GM18517 (cell line): ENCODE measurements around the gene MAF.

Experiments
- ATAC-seq: cut with Tn5 transposase; IDR thresholded peaks from one replicate; pipeline ENCODE4 v1.9.1; 2021; ENCODE audit warnings: mild to moderate bottlenecking, moderate library complexity; ENCODE audit not compliant: unreplicated experiment

The MAF gene

DNA sequence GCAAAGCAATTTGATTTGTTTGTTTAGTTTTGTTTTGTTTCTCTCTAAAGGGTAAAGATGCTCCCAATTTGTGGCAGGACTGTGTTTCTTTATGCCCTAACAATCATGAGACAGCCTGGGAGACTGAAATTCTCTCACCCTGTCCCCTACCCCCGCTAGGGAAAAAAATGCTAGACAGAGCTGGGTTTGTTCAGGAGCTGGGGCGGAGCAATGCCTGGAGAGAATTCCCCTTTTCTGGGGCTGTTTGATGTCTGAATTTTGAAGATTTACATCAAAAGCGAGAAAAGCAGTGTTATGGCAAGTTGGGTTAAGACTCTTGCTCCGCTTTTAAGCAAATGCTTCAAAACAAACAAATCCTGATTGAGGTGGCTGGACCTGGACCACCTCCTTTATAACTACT lies 8.4 kb downstream of the MAF start:
- no peak for ATAC-seq

DNA sequence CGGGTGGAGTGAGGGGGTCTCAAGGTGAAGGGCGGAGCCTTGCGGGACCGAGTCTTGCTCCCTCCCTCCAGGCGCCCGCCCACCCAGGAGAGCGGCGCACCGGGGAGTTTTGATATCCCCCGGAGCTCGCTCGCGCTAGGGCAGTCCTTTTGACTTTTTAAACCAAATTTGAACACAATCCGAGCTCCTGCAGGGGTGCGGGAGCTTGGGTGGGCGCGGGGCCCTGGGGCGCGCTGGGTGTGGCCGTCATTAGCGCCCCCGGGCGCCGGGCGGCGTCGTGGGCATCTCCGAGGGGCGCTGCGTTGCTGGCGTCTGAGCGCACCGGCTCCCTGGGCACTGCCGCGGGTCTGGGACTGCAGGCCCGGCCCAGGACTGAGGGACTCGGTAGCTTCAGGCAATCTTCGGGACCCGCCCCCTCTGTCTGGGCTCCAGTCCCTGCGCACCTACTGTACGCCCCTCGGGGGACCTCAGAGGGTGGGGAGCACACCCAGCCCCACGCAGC lies 10.9 kb downstream of the MAF start:
- no peak for ATAC-seq

DNA sequence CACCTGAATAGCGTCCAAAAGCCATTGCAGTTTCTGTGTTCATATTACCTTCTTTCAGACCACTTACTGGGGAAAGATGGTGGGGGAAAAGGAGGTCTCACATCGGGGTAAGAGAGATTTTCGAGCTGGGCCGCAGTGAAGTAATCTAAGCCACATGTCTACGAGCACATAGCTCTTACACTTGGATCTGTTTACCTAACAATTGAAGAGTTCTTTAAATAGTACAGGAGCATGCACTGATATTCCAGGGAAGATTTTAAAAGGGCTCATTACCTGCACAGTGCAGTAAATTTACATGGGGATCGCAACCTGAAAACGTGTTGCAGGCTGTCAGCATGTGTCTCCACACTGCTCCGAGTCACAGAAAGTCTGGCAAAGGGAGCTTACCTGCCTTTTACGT lies 12.6 kb downstream of the MAF start:
- no peak for ATAC-seq

DNA sequence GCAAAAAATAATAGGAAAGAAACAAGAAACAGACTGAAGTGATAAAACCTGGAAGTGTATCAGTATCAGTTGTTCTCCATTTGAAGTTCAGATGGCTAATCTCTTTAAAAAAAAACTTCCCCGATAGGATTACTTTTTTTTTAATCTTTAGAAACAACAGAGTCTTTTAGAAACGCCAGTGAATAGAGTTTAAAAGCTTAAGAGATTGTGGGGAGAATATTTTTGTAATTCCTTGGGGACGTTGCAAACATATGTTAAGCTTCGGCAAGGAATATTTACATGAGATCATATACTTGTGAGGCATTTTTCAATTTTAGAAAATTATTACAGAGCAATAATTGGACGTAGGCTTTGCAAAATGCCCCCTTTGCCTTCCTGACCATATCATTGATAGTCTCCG lies 13.2 kb downstream of the MAF start:
- ATAC-seq: no peak

DNA sequence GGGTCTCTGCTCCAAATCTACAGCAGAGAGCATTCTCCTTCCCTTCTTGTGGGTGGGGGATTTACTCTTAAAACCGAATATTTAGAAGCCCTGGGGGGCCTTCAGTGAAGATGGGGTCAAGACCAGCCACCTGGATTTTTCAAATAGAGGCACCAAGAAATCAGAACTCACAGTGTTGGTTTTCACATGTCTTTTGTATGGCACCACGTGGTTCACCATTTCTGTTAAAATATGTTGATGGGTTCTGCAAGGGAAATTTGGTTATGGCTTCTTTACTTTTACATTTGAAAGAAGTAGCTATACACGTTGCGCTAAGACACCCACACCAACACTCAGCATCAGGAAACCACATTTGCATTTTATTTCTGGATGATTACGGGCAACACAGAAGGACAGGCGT lies 17.7 kb downstream of the MAF start:
- ATAC-seq: no peak

DNA sequence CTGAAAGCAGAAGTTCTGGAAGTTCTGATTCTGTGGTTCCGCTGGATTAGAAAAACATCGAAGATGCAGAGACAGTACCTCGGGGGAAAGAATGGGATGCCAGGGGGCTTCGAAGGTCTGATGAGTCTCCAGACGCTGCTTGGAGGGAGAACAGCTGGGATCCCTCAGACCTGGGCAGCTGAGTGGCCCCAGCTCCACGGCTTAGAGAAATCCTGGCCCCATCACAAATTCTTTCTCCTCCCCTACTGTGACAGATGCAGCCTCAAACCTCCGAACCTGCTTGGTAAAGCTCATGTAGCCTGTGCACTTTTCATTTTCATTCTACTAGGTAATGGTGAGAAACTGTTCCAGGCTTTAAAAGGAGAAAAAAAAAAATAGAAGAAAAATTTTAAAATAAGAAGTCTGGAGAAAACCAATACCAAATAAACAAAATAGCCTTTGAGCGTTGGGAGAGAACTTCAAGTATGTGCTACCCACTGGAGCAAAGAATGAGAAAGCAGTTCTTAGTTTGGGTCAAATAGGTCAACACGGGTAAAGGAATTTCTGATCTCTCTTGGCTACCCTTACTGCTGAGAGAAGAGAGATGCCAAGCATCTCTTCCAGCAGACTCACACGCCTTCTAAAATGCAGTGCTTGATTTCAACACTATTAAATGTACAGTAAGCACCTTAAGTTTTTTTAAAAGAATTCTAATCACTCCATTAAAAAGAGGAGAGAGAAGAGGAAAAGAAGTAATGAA lies 19.9 kb downstream of the MAF start:
- ATAC-seq: no peak

DNA sequence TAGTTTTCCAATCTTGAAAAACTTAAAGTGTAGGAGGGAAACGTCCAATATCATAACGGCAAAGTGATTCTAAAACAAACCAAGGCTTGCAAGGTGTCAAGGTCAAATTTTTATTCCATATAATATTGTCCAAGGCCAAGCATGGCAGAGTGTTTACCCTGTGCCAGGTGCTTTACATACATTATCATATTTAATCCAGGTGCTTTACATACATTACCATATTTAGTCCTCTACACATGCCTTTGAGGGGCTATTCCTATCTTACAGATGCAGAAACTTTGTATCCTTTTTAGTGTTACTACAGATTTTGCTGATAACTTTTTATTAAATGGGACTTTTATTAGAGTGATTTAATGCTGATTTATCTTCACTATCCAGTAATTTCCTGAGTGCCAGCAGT lies 23.9 kb downstream of the MAF start:
- ATAC-seq: no peak

DNA sequence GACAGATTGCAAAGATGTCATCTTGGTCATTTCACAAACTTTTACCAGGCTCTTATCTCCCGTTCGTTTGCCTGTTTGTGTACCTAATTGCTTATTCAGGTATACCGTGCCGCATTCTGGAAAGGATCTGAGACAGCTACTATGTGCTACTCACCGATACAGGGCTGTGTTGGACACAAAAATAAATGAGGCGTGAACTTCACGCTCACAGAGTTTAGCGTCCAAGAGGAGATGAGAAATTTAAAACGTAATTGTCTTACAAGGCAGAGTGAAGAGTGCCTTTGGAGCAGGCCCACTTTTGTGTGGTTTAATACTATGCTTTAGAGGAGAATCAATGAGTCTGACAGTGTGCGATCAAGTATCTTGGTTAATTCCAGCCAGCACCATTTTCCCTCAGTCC lies 26.7 kb downstream of the MAF start:
- ATAC-seq: no peak

DNA sequence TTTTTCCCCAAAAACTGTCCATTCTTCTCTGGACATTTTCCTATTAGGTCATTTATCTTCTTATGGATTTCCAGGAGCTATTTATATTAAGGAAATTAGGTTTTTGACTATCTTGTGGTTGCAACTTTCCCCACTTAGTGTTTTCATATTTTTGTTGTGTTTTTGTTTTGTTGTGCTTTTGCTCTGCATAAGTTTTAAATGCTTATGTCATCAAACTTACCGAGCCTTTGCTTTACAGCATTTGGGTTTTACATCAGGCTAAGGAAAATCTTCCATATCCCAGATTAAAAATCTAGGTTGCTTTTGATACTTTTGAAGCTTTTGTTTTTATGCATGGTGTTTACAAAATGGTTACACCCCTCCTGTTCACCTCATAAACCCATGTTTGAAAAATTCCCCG lies 27.5 kb downstream of the MAF start:
- ATAC-seq: no peak

DNA sequence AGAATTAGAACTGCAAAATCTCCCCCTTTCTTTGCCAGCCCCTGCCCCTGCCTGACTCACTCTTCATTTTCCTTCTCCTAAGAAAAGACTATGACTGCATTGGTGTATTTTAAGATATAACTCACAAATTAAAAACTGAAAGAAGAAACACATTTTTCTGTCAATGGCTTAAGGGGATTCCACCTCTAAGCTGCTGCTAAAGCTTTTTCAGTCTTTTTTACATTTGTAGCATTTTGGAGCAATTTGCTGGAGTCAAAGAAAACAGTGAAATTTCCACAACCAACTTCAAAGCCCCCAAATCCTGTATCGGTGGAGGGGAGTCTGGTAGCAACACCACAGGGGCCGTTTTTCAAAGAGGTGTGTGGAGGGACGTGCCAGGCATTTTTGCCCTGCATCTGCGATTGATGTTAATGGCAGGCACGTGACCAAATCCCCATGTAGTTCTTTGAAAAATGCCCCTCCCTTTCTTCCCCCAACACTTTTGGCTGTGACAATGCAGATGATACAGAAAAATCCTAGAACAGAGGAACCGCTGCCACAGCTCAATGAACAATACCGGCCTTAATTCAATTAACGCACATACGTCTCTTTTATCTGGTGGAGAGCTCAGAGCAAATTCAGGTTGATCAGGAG lies 28.5 kb downstream of the MAF start:
- no peak for ATAC-seq

DNA sequence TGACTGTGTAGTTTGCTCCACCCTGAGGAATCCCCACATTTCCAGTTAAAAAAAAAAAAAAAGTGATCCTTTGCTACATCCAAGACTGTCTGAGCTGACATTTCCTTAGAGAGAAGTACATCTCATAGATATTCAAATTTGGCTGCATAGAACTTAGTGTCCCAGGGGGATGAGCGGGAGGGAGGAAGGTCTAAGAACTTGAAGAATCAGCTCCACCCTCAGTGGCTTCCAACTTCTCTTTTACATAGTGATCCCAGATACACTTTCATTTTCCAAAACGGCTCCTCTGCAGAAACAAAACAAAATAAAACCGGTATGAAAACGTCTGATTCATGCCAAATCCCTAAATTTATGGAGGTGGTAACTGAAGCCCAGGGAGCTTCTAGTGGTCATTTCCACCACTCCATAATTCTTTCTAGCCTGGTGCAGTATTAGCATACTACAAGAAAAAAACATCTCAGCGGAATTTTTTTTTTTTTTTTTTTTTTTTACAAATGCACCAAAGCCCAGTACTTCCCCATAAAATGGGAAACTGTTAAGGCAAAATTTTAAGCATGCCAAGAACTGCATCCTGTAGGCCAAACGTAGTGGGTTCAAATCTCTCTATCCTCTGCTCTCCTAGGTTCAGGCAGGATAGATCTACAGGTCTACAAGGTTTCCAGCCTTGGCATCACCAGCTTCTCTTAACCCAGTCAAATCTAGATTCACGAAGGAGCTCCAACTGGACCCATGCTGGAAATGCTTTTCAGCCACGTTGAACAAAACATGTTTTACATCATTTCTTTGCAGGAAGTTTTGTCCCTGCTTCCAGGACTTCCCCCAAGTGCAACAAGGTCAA lies 29.3 kb downstream of the MAF start:
- ATAC-seq: no peak

DNA sequence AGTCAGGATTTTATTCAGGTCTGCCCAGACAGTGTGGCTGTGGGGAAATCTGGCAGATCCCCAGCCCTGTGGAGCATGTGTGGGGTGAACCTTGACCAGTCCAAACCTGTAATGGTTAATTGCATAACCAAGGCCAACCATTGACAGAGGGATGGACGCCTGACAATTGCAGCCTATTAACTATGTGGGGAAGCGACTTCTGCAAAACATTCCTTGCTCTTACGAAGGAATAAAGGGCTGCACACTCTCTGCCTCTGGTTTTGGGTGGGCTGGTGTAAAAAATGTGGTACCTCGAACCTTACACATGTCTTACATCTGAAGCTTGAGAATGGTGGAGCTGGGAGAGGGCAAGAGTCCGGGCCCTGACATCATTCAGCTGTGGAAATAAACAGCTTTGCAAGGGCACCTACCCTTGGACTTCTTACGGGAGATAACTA lies 35.8 kb downstream of the MAF start:
- no peak for ATAC-seq

DNA sequence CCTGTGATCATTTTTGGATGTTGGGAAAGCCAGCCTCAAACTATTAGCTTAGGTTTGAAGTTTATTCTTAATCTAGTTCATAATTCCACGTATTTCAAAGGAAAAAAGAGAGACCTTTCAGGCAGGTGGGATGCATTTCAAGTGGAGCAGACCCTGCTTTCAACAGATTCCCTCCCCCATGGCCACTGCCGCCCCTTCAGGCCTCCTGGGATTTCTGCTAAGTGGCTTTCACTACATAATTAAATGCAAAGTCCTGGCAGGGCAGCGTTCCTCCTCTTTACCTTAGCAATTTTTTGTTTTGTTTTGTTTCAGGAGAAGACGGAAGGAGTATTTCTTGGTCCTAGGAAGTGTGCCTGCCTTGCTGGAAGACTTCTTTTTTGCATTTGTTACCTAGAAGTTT lies 36.6 kb downstream of the MAF start:
- ATAC-seq: no peak

DNA sequence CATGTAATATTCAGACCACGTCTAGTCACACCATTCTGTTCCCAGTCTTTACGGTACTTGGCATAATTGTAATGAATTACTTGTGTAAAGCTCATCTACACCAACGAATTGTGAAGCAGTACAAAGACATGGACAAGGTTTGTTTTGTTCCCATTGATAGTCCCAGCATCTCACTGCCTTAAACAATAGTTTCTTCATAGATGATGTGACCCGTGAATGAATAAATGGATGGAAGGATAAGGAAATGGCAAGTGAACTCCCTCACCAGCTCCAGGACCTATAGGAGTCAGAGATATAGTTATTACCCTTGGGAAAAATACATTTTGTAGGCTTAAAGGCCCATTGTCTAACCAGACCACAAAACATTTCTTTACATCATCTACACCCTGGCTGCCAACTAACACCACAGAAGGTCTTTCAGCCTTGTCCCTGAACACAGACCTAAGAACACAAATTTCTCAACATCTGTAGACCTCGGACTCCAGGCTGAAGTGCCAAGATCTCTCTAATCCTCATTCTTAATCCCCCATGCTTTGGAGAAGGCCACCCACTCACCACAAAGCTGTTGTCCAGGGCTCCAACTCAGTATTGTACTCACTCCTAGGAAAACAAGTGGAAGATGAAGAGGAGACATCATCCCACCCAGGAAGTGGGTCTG lies 38.2 kb downstream of the MAF start:
- no peak for ATAC-seq

DNA sequence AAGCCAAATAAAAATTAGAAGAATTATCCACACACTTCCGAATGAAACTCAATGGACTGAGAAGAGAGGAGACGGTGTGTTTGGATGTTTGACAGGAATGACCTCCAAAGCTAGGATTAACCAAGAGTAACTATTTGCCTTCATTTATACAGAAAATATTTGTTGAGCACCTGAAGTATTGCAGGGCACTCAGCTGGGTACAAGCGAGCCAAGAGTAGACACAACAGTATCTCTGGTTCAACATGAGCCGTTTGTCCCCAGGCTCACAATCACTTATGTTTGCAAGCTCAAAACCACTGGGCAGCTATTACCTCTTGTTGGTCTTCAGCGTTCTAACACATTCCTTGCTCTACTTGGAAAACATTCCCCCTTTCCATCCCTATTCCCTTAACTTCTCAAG lies 38.8 kb downstream of the MAF start:
- ATAC-seq: no peak

DNA sequence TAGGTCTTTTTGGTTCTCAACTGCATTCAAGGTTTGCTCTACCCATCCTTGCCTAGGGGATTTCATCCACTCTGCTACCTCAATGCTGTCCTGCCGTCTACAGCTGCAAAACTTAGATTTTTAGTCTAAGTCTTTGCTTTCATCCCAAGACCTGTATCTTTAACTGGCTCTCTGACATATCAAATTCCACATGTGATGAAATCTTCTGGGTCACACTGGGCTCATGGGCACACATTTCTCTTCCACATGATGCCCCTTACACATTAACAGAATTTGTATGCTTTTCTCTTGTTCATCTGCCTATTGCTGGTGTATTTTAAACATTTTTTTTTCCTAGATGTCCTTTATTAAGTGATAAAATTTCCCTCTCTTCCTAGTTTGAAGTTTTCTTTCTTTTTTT lies 39.6 kb downstream of the MAF start:
- no peak for ATAC-seq

DNA sequence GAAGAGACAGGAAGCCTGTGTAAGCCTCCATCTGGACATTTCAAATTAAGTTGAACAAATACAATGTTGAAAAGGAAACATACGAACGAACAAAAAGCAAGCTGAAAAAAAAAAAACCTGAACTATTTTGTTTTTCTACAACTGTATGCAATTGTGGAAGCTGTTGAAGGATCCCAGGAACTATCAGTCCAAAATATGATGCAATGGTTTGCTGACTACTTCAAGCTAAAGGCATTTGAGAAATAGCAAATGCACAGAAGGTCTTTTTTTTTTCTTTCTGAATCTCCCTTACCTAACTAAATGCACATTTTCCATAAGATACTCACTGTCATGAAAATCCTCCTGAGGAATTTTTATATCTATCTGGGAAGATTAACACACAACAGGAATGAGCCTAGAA lies 40.2 kb downstream of the MAF start:
- no peak for ATAC-seq

DNA sequence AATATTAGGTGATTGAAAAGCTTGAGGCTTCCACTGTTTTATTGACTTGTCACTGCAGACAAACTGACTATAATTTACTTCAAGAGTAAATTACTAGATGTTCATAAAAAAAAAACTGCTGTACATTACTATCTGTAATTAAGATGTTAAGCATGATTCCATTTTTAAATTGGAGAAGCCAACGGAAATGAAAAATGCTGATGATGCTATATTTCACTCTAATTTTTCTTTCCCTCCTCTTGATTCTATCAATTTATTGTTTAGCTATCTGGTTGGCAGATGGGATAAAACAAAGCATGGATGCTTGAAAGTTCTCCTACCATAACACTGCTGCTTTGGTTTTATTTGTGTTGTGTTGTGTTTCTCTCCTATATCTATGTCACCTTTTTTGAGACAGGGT lies 41.0 kb downstream of the MAF start:
- no peak for ATAC-seq

DNA sequence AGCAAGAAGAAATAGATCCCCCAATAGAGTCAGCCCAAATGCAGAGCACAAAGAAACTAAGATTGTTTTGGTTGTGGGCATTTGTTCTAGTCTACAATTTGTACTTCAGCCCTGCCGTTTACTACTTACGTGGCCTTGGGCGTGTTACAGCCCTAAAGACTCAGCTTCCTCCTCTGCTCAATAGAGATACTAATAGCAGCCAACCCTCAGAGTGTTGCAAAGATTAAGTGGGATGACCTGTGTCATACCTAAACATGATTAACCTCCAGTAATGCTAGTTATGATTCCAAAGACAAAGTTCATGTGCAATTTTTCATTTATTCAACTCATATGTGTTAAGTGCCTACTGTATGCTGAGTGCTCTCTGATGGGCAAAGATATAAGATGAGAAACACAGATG lies 43.1 kb downstream of the MAF start:
- ATAC-seq: no peak

DNA sequence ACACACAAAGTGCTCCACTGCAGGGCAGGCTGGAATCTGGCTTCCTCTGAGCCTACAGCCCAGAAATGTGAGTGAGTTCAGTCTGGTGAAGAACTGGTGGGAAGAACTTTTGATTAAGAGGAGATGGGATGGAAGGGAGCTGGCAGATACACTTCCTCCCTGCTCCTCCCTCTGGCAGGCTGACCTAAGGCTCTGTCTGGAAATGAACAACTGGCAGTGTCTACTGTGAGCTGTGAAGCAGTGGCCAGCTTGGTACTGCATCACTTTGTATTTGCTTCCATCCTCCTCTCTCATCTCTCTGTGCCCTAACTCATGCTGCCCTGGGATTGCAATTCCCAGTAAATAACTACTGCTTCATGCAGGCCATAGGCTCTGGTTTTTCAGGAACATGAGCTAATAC lies 45.6 kb downstream of the MAF start:
- ATAC-seq: no peak

DNA sequence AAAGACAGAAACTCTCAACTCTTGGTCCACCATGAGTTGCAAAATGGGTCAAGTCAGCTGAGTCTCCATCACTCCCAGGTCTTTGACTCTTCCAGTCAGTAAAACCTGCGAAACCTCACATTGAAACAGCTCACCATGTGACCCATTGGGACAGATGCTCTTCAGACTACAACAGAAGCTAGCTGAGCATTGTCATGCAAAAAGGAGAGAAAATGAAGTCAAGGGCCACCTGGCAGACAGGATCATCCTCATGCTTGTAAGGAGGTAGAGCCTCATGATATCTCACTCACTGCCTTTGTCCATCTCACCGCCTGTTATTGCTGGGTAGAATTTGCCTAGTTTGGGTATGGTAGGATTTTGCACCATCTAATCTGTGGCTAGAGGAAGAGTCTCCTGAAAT lies 50.2 kb downstream of the MAF start:
- ATAC-seq: no peak
